Glutamatergic neuron (in vitro differentiated cells): ENCODE results near the gene FBLN1. TPM values are rescaled to one million over a fixed set of nuclear protein-coding genes. Genes with fewer than 3 reads are reported as not detected.

Source experiments
- DNase-seq: peaks from one replicate; pipeline ENCODE4 v3.0.0; 2022
- H3K27ac Mint-ChIP-seq: one replicate; pipeline ENCODE4 v1.8.0; 2020; ENCODE audit warnings: mild to moderate bottlenecking, mixed read lengths, inconsistent platforms; ENCODE audit not compliant: unreplicated experiment
- H3K27me3 Mint-ChIP-seq: one replicate; pipeline ENCODE4 v1.8.0; 2020; ENCODE audit warnings: mild to moderate bottlenecking, moderate library complexity, mixed read lengths, inconsistent platforms; ENCODE audit not compliant: unreplicated experiment
- H3K36me3 Mint-ChIP-seq: one replicate; pipeline ENCODE4 v1.8.0; 2020; ENCODE audit warnings: mild to moderate bottlenecking, mixed read lengths, inconsistent platforms; ENCODE audit not compliant: unreplicated experiment
- H3K4me1 Mint-ChIP-seq: one replicate; pipeline ENCODE4 v1.8.0; 2020; ENCODE audit warnings: mild to moderate bottlenecking, low read depth, mixed read lengths, inconsistent platforms; ENCODE audit not compliant: unreplicated experiment
- H3K4me3 Mint-ChIP-seq: one replicate; pipeline ENCODE4 v1.8.0; 2020; ENCODE audit warnings: mild to moderate bottlenecking, mixed read lengths, inconsistent platforms; ENCODE audit not compliant: unreplicated experiment
- H3K9me3 Mint-ChIP-seq: one replicate; pipeline ENCODE4 v1.8.0; 2020; ENCODE audit warnings: mild to moderate bottlenecking, moderate library complexity, mixed read lengths, inconsistent platforms; ENCODE audit not compliant: unreplicated experiment
- CTCF ChIP-seq: fragments of 200-600 bp; sonication (generic); IDR thresholded peaks from one replicate; pipeline ENCODE4 v1.5.0; 2021; ENCODE audit not compliant: partially characterized antibody, unreplicated experiment
- total RNA-seq: library from RNA; stranded (reverse); fragmentation: NEBNext Ultra II Directional; extraction: Animal tissue kit (Norgen Biotek cat#: 25700); gene quantifications from one replicate; pipeline ENCODE4 v1.2.1, GENCODE V29; 2021; ENCODE audit not compliant: unreplicated experiment

The FBLN1 gene
- total RNA-seq, 1 donor from 2014 or later: 184 TPM

GRCh38 chr22:45631140-45631840 is 128.6 kb downstream of the FBLN1 start:
- no peak overlapping the region for H3K27ac Mint-ChIP-seq
- H3K9me3 Mint-ChIP-seq: peaks cover 6% of the 10 kb centered on the region

GRCh38 chr22:45631841-45632238 is 129.2 kb downstream of the FBLN1 start:
- Mint-ChIP-seq H3K4me3 (no peak overlapping the region), H3K4me1 (peaks cover 11% of the 10 kb centered on the region), H3K27me3 (no peaks in the 10 kb centered on the region), H3K36me3 (no peaks in the 10 kb centered on the region), H3K9me3 (peaks cover 6% of the 10 kb centered on the region), H3K27ac (no peak overlapping the region)
- no peak for DNase-seq
- TF ChIP-seq CTCF: no peak

More at GRCh38 chr22:45631140-45631840, 128.6 kb downstream of the FBLN1 start:
- peak overlapping the region; percentile 66 for H3K4me3 Mint-ChIP-seq
- TF ChIP-seq CTCF: no peak
- peak; percentile 29 for DNase-seq
- H3K4me1 Mint-ChIP-seq: peaks cover 11% of the 10 kb centered on the region
- H3K36me3 Mint-ChIP-seq: no peaks in the 10 kb centered on the region
- no peaks in the 10 kb centered on the region for H3K27me3 Mint-ChIP-seq

DNA sequence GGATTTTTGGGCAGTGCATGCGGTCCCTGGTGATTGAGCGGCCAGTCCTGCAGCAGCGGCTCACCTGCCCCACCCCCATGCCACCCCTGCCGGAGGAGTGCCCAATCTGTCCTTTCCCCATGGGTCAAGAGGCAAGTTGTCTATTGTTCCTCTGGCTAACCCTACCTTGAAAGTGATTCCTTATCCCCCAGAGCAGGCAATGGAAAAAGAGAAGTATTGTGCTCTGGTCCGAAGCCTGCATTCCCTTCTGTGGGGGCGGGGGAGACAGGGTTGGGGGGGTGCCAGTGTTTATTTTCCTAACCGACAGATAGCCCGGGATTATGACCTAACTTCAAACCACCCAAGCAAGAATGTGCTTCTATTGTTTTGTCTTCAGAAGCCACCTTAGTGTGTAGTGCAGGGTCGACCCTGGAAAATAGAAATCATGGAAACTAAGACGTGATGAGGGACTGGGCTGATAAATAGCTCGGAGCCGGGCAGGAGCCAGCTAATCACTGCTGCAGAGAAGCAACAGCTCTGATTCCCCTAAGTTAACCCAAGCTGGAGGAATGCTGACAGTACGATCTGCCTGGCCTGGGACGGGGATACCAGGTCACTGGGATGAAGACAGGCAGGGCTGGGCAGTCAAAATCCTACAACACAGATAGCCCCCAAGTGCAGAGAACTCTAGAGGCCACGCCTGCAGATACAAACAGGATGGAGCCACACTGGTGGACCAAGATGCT is 130.3 kb downstream of the FBLN1 start:
- no peak for DNase-seq
- Mint-ChIP-seq H3K4me3 (no peak overlapping the region), H3K27ac (no peak overlapping the region), H3K4me1 (peaks cover 11% of the 10 kb centered on the region), H3K9me3 (peaks cover 6% of the 10 kb centered on the region), H3K36me3 (no peaks in the 10 kb centered on the region), H3K27me3 (no peaks in the 10 kb centered on the region)
- TF ChIP-seq CTCF: no peak

GRCh38 chr22:45636683-45637082 is 134.0 kb downstream of the FBLN1 start:
- H3K27me3 Mint-ChIP-seq: no peaks in the 10 kb centered on the region
- no peaks in the 10 kb centered on the region for H3K36me3 Mint-ChIP-seq
- H3K4me3 Mint-ChIP-seq: no peak overlapping the region
- no peak for TF ChIP-seq CTCF
- H3K27ac Mint-ChIP-seq: no peak overlapping the region
- H3K4me1 Mint-ChIP-seq: peaks cover 2% of the 10 kb centered on the region
- peaks cover 5% of the 10 kb centered on the region for H3K9me3 Mint-ChIP-seq
- DNase-seq: no peak

- no peak for DNase-seq
- no peak for TF ChIP-seq CTCF
- H3K4me3 Mint-ChIP-seq: no peak overlapping the region
- H3K27me3 Mint-ChIP-seq: peaks cover 3% of the 10 kb centered on the region
- H3K4me1 Mint-ChIP-seq: peaks cover 2% of the 10 kb centered on the region
- H3K27ac Mint-ChIP-seq: no peak overlapping the region
- no peaks in the 10 kb centered on the region for H3K36me3 Mint-ChIP-seq
- H3K9me3 Mint-ChIP-seq: peaks cover 2% of the 10 kb centered on the region
Observed at GRCh38 chr22:45638197-45638596, 135.5 kb downstream of the FBLN1 start.
